Endothelial cell of umbilical vein (primary cell): ENCODE results near the gene ATAD2B.

ENCODE experiments used
- CTCF ChIP-seq, 2 donors: IDR thresholded peaks; 1 replicate in 1 of 2; 2 replicates in 1 of 2; pipeline ENCODE4 v1.5.1; 2011; ENCODE audit warnings: low read length in 2 of 2, mild to moderate bottlenecking in 2 of 2, moderate library complexity in 2 of 2, control low read depth in 1 of 2, inconsistent platforms in 1 of 2, low read depth in 1 of 2; ENCODE audit not compliant: insufficient read depth in 1 of 2; ENCODE audit errors: extremely low read depth in 1 of 2
- EZH2 ChIP-seq: IDR thresholded peaks from 2 replicates; pipeline ENCODE4 v1.6.1; 2012; ENCODE audit warnings: borderline replicate concordance, low read depth, mild to moderate bottlenecking, moderate library complexity, low read length, inconsistent platforms; ENCODE audit not compliant: severe bottlenecking
- JUN ChIP-seq: IDR thresholded peaks from 2 replicates; pipeline ENCODE4 v1.6.1; 2011; ENCODE audit warnings: borderline replicate concordance, low read depth; ENCODE audit not compliant: insufficient read length, insufficient read depth
- MAX ChIP-seq: IDR thresholded peaks from 2 replicates; pipeline ENCODE4 v1.6.1; 2011; ENCODE audit not compliant: insufficient read depth, insufficient read length
- MYC ChIP-seq: IDR thresholded peaks from one replicate; pipeline ENCODE4 v1.6.1; 2011; ENCODE audit warnings: mild to moderate bottlenecking, low read depth, low read length
- POLR2A ChIP-seq: IDR thresholded peaks from 2 replicates; pipeline ENCODE4 v1.6.1; 2012; ENCODE audit warnings: low read depth, mild to moderate bottlenecking, control low read depth, low read length

- TF ChIP-seq POLR2A (no peak), CTCF (IDR thresholded peaks at IDR 0.05; ENCODE audit: extremely low read depth in 1 of 2, insufficient read depth in 1 of 2, low read depth in 1 of 2, low read length in 2 of 2) (no peak), JUN (no peak), EZH2 (no peak), MAX (no peak), MYC (no peak)
Measured at GRCh38 chr2:23801396-23801795, 125.5 kb downstream of the ATAD2B start.
